NAMALWA (cell line): ENCODE measurements around the gene DENND1C.

Experiments used
- DNase-seq: peaks from one replicate; pipeline ENCODE4 v3.0.0-alpha.2; 2015; ENCODE audit warnings: low spot score

DENND1C gene

GRCh38 chr19:6478815-6479214 lies 2.8 kb downstream of the DENND1C start:
- no peak for DNase-seq

- no peak for DNase-seq
Observed at GRCh38 chr19:6476896-6477431, 4.6 kb downstream of the DENND1C start.

- peak; percentile 98 for DNase-seq
Observed at GRCh38 chr19:6476155-6476895, 5.3 kb downstream of the DENND1C start.

- no peak for DNase-seq
Observed at GRCh38 chr19:6475321-6476108, 6.1 kb downstream of the DENND1C start.

GRCh38 chr19:6473647-6474046 lies 7.9 kb downstream of the DENND1C start:
- no peak for DNase-seq

- no peak for DNase-seq
Observed at GRCh38 chr19:6472713-6473112, 8.9 kb downstream of the DENND1C start.

GRCh38 chr19:6471076-6471475 lies 10.5 kb downstream of the DENND1C start:
- no peak for DNase-seq

- no peak for DNase-seq
Observed at GRCh38 chr19:6470173-6470572, 11.4 kb downstream of the DENND1C start.

GRCh38 chr19:6467384-6467783 lies 14.2 kb downstream of the DENND1C start:
- DNase-seq: no peak

- no peak for DNase-seq
Observed at GRCh38 chr19:6466526-6467248, 14.9 kb downstream of the DENND1C start.

GRCh38 chr19:6465663-6466062 lies 15.9 kb downstream of the DENND1C start:
- no peak for DNase-seq

- no peak for DNase-seq
Observed at GRCh38 chr19:6465006-6465405, 16.6 kb downstream of the DENND1C start.

- DNase-seq: no peak
Observed at GRCh38 chr19:6464070-6464873, 17.3 kb downstream of the DENND1C start, which contains the start of gene CRB3. Gene CRB3 (plus strand): TSS chr19:6464271. CDS start chr19:6464702, 431 bp downstream.

GRCh38 chr19:6460099-6460884 lies 21.3 kb downstream of the DENND1C start:
- peak; percentile 98 for DNase-seq

- DNase-seq: peak; percentile 76
Observed at GRCh38 chr19:6459262-6460098, 22.1 kb downstream of the DENND1C start, which contains the start of gene SLC25A23. Gene SLC25A23 (minus strand): TSS chr19:6459792. CDS start chr19:6459628, 164 bp downstream.

GRCh38 chr19:6458695-6459261 lies 22.8 kb downstream of the DENND1C start:
- no peak for DNase-seq

GRCh38 chr19:6457958-6458694 lies 23.5 kb downstream of the DENND1C start:
- no peak for DNase-seq

GRCh38 chr19:6455924-6456323 lies 25.7 kb downstream of the DENND1C start:
- DNase-seq: no peak
